Articular chondrocyte of knee joint (primary cell): Measurements from ENCODE around the gene LRRC55. TPM values are rescaled to one million over a fixed set of nuclear protein-coding genes. Genes with fewer than 3 reads are reported as not detected.

Experiments
- total RNA-seq: library from RNA; depleted of rRNA; stranded (reverse); fragments of >200 nt; gene quantifications from 2 replicates; pipeline ENCODE4 v1.2.3, GENCODE V29; 2012

LRRC55 gene
- total RNA-seq, result not detected in 2 replicates

DNA sequence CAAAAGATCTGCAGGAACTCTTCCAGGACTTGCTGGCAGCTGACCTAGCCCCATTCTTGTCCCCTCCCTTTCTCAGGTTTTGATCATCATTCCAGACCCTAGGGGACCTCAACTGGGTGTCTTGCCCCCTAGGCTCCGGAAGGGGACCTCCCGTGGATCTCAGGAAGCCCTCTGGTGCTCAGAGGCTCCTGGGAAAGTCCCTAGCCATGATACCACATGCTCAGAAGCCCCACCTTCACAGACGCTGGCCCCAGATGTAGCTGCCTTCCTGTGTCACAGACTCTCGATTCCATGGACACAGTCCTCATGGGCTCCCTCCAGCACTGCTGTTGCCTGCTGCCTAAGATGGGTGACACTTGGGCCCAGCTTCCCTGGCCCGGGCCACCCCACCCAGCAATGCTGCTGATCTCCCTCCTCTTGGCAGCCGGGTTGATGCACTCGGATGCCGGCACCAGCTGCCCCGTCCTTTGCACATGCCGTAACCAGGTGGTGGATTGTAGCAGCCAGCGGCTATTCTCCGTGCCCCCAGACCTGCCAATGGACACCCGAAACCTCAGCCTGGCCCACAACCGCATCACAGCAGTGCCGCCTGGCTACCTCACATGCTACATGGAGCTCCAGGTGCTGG lies at the start of gene LRRC55:
Gene LRRC55, plus strand, starts transcription at position 276 of the 628 bp plus-strand sequence. Its CDS starts 70 bp downstream, at position 346.

GRCh38 chr11:57237204-57237681 lies 55.5 kb downstream of the LRRC55 start, which contains the start of gene APLNR:
TSS of gene APLNR (minus strand) at chr11:57237250. CDS start at chr11:57237004, 246 bp downstream.

Other genes starting within 250 kb of the LRRC55 start
- gene OR5AK2, start 193.0 kb upstream of the LRRC55 start, total RNA-seq, result not detected in 2 replicates
- gene APLNR, start 55.3 kb downstream of the LRRC55 start, total RNA-seq, result not detected in 2 replicates
- gene TNKS1BP1, start 143.0 kb downstream of the LRRC55 start, total RNA-seq, result 102 and 105 TPM in 2 replicates
- 53.3 and 67.8 TPM in 2 replicates for gene SSRP1, start 153.9 kb downstream of the LRRC55 start, total RNA-seq
- gene P2RX3, start 156.4 kb downstream of the LRRC55 start, total RNA-seq, result 0.11 and 0.13 TPM in 2 replicates
- not detected in 2 replicates for gene PRG3, start 199.2 kb downstream of the LRRC55 start, total RNA-seq
- 0.11 TPM in 1 of 2 replicates, not detected in the other for gene PRG2, start 208.7 kb downstream of the LRRC55 start, total RNA-seq
- 58.8 and 125 TPM in 2 replicates for gene SLC43A3, start 245.2 kb downstream of the LRRC55 start, total RNA-seq